ENCODE data around the gene ZNF230.

Gene ZNF230

GRCh38 chr19:44059229-44059628 is 56.5 kb downstream of the ZNF230 start (continued):
- TF ChIP-seq, protein P1, sequence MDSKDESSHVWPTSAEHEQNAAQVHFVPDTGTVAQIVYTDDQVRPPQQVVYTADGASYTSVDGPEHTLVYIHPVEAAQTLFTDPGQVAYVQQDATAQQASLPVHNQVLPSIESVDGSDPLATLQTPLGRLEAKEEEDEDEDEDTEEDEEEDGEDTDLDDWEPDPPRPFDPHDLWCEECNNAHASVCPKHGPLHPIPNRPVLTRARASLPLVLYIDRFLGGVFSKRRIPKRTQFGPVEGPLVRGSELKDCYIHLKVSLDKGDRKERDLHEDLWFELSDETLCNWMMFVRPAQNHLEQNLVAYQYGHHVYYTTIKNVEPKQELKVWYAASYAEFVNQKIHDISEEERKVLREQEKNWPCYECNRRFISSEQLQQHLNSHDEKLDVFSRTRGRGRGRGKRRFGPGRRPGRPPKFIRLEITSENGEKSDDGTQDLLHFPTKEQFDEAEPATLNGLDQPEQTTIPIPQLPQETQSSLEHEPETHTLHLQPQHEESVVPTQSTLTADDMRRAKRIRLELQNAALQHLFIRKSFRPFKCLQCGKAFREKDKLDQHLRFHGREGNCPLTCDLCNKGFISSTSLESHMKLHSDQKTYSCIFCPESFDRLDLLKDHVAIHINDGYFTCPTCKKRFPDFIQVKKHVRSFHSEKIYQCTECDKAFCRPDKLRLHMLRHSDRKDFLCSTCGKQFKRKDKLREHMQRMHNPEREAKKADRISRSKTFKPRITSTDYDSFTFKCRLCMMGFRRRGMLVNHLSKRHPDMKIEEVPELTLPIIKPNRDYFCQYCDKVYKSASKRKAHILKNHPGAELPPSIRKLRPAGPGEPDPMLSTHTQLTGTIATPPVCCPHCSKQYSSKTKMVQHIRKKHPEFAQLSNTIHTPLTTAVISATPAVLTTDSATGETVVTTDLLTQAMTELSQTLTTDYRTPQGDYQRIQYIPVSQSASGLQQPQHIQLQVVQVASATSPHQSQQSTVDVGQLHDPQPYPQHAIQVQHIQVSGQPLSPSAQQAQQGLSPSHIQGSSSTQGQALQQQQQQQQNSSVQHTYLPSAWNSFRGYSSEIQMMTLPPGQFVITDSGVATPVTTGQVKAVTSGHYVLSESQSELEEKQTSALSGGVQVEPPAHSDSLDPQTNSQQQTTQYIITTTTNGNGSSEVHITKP (tag by site-specific recombination; IDR thresholded peaks at IDR 0.05): no peak
- no peak for TF ChIP-seq HOXA7 (CRISPR knock-in tag; IDR thresholded peaks at IDR 0.05; ENCODE audit: borderline replicate concordance)

GRCh38 chr19:44061038-44061437 is 58.3 kb downstream of the ZNF230 start:
- CTCF ChIA-PET: no interaction called here
- TF ChIP-seq ZNF530 (tag by site-specific recombination; IDR thresholded peaks at IDR 0.05; ENCODE audit: low read depth) (no peak), ZBTB8A (tag by site-specific recombination; IDR thresholded peaks at IDR 0.05) (no peak), ZNF510 (tag by site-specific recombination; IDR thresholded peaks at IDR 0.05; ENCODE audit: insufficient replicate concordance) (no peak), ZNF23 (tag by site-specific recombination; IDR thresholded peaks at IDR 0.05; ENCODE audit: borderline replicate concordance) (no peak), ZNF426 (tag by site-specific recombination; IDR thresholded peaks at IDR 0.05) (no peak), SCRT1 (tag by site-specific recombination; IDR thresholded peaks at IDR 0.05; ENCODE audit: borderline replicate concordance) (peak; percentile 85), SCRT2 (tag by site-specific recombination; IDR thresholded peaks at IDR 0.05) (peak; percentile 96)
- TF ChIP-seq, protein P2, sequence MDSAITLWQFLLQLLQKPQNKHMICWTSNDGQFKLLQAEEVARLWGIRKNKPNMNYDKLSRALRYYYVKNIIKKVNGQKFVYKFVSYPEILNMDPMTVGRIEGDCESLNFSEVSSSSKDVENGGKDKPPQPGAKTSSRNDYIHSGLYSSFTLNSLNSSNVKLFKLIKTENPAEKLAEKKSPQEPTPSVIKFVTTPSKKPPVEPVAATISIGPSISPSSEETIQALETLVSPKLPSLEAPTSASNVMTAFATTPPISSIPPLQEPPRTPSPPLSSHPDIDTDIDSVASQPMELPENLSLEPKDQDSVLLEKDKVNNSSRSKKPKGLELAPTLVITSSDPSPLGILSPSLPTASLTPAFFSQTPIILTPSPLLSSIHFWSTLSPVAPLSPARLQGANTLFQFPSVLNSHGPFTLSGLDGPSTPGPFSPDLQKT (IDR thresholded peaks at IDR 0.05; ENCODE audit: borderline replicate concordance, low read depth, low read length): no peak
- TF ChIP-seq, protein P3, sequence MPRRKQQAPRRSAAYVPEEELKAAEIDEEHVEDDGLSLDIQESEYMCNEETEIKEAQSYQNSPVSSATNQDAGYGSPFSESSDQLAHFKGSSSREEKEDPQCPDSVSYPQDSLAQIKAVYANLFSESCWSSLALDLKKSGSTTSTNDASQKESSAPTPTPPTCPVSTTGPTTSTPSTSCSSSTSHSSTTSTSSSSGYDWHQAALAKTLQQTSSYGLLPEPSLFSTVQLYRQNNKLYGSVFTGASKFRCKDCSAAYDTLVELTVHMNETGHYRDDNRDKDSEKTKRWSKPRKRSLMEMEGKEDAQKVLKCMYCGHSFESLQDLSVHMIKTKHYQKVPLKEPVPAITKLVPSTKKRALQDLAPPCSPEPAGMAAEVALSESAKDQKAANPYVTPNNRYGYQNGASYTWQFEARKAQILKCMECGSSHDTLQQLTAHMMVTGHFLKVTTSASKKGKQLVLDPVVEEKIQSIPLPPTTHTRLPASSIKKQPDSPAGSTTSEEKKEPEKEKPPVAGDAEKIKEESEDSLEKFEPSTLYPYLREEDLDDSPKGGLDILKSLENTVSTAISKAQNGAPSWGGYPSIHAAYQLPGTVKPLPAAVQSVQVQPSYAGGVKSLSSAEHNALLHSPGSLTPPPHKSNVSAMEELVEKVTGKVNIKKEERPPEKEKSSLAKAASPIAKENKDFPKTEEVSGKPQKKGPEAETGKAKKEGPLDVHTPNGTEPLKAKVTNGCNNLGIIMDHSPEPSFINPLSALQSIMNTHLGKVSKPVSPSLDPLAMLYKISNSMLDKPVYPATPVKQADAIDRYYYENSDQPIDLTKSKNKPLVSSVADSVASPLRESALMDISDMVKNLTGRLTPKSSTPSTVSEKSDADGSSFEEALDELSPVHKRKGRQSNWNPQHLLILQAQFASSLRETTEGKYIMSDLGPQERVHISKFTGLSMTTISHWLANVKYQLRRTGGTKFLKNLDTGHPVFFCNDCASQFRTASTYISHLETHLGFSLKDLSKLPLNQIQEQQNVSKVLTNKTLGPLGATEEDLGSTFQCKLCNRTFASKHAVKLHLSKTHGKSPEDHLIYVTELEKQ (tag by site-specific recombination; IDR thresholded peaks at IDR 0.05; ENCODE audit: borderline replicate concordance): no peak
- Histone ChIP-seq H3K4me1 (ENCODE audit: control insufficient read depth, insufficient read depth, low read length) (no peaks in the 10 kb centered on the region), H3K4me3 (ENCODE audit: low read depth, low read length) (no peak overlapping the region), H3K27ac (ENCODE audit: extremely low read depth, low read depth, low read length) (no peak overlapping the region), H3K9me3 (ENCODE audit: control insufficient read depth, insufficient read depth, low read depth, low read length) (peaks cover 13% of the 10 kb centered on the region), H3K36me3 (ENCODE audit: control insufficient read depth in 2 of 2, insufficient read depth in 1 of 2, low read length in 2 of 2) (peaks cover 85 to 99% of the 10 kb centered on the region in 2 experiments)
- POLR2A ChIA-PET: no interaction called here
